Measurements from ENCODE around the gene RAD51B.

DNA sequence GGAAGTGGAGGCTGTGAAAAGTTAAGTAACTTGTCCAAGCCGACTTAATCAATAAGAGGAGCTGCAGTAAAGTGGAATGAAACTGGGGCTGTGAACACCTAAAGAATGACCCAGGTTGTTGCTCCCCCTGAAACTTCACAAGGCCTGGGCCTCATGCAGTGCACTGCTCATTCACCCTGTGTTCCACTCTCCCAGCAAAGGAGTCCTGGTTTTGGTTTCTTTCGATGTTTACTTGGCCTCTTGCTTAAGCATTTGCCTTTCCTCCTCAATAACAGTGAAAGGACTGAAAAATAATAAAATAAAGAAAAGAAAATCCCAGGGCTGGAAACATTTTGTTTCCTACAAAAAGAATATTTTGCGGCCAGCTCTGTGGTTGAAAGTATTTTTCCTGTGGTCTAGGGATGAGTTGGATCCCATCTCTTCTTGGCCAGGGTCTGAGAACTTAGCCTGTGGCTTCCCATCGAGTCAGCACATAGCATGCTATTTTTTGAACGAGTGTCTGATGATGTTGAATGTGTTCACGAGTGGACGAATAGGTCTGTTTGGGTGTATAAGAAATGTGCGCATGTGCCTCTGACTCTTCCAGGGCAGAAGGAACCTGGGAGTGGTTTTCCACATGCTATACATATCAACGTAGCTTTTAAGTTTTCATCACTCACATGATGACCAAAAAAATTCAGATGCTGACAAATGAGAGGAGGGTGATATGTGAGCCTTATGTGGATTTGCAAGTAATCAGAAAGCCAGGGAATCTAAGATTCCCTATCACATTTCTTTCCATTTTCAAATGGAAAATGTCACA, 623.5 kb downstream of the RAD51B start:
- TF ChIP-seq, protein P1, sequence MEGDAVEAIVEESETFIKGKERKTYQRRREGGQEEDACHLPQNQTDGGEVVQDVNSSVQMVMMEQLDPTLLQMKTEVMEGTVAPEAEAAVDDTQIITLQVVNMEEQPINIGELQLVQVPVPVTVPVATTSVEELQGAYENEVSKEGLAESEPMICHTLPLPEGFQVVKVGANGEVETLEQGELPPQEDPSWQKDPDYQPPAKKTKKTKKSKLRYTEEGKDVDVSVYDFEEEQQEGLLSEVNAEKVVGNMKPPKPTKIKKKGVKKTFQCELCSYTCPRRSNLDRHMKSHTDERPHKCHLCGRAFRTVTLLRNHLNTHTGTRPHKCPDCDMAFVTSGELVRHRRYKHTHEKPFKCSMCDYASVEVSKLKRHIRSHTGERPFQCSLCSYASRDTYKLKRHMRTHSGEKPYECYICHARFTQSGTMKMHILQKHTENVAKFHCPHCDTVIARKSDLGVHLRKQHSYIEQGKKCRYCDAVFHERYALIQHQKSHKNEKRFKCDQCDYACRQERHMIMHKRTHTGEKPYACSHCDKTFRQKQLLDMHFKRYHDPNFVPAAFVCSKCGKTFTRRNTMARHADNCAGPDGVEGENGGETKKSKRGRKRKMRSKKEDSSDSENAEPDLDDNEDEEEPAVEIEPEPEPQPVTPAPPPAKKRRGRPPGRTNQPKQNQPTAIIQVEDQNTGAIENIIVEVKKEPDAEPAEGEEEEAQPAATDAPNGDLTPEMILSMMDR (optimal IDR thresholded peaks at IDR 0.05 in 1 of 3, IDR thresholded peaks at IDR 0.05 in 1 of 3, conservative IDR thresholded peaks at IDR 0.05 in 1 of 3; ENCODE audit: extremely low read depth in 1 of 3, insufficient read depth in 2 of 3, low read length in 3 of 3): no peak
- no peak for TF ChIP-seq EZH2 (IDR thresholded peaks at IDR 0.05; ENCODE audit: low read length)

Data from keratinocyte (primary cell).